Stimulated activated effector memory CD8-positive, alpha-beta T cell treated with anti-CD3 and anti-CD28 coated beads, Interleukin-12 subunit alpha, Interleukin-12 subunit beta, amount 100 ng/mL, for 72 hours (primary cell): ENCODE measurements around the gene LGALS12.
A peak's percentile ranks its signal among the peaks of the same experiment; 100 is the strongest.

Experiments used
- ATAC-seq: fragments of 150-1000 bp; cut with Tn5 transposase; 2 replicates; pipeline ENCODE4 v1.10.0; 2021
- DNase-seq, 2 donors: peaks; one replicate each; pipeline ENCODE4 v3.0.0; 2021 to 2022; ENCODE audit warnings: low spot score in 2 of 2
- H3K27ac Mint-ChIP-seq: one replicate; pipeline ENCODE4 v1.8.0; 2022; ENCODE audit warnings: mild to moderate bottlenecking, mixed read lengths
- H3K36me3 Mint-ChIP-seq: one replicate; pipeline ENCODE4 v1.8.0; 2022; ENCODE audit warnings: mild to moderate bottlenecking, mixed read lengths
- H3K4me1 Mint-ChIP-seq: one replicate; pipeline ENCODE4 v1.8.0; 2022; ENCODE audit warnings: mixed read lengths
- H3K4me3 Mint-ChIP-seq: one replicate; pipeline ENCODE4 v1.8.0; 2022; ENCODE audit warnings: mild to moderate bottlenecking, mixed read lengths
- H3K9me3 Mint-ChIP-seq: one replicate; pipeline ENCODE4 v1.8.0; 2022; ENCODE audit warnings: mixed read lengths

Gene LGALS12, protein sequence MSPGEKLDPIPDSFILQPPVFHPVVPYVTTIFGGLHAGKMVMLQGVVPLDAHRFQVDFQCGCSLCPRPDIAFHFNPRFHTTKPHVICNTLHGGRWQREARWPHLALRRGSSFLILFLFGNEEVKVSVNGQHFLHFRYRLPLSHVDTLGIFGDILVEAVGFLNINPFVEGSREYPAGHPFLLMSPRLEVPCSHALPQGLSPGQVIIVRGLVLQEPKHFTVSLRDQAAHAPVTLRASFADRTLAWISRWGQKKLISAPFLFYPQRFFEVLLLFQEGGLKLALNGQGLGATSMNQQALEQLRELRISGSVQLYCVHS

DNA sequence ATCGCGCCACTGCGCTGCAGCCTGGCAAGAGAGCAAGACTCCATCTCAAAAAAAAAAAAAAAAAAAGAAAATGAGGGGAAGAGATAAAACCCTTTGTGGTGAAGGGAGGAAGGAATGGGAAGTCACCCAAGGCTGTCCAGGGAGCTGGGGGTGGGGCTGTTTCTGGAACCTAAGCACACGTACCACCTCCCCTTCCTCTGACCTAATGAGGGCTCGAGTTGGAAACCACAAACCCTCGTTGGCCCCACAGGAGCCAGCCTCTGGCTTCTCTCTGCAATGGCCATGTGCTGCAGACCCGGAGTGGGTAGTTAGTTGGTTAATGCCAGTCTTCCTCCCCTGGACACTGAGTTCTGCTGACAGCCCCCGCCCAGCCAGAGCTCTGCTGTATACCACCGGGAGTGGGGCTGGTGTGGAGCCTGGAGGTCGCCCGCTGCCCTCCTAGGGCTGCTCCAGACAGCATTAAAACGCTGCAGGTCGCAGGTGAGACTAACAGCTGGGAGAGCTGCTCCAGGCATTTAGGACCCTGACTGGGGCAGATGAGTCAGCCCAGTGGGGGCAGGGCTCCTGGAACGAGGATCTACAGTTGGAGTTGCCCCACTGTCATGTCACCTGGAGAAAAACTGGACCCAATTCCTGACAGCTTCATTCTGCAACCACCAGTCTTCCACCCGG lies at the start of gene LGALS12:
TSS of gene LGALS12 (plus strand) at position 228 of the 672 bp plus-strand sequence. CDS start at position 603, 375 bp downstream.
- DNase-seq (no peak), ATAC-seq (no peak)
- Mint-ChIP-seq H3K9me3 (no peaks in the 10 kb centered on the region), H3K4me3 (no peak within 1 kb of the TSS), H3K27ac (peak within 1 kb of the TSS; percentile 45), H3K4me1 (no peaks in the 10 kb centered on the region), H3K36me3 (no peaks in the 10 kb centered on the region)

DNA sequence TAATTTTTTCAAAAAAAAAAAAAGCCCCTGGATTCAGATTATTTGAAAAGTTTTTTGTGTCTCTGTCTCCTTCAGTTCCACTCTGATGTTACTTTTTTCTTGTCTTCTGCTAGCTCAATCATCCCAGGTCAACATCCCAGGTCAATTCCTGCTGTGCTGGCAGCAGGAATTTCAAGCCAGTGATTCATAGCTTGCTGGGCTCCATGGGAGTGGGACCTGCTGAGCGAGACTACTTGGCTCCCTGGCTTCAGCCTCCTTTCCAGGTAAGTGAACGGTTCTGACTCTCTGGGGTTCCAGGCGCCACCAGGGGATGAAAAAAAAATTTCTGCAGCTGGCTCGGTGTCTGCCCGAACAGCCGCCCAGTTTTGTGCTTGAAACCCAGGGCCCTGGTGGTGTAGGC lies 46.3 kb upstream of the LGALS12 start:
- no peaks in the 10 kb centered on the region for H3K9me3 Mint-ChIP-seq
- no peak for ATAC-seq
- H3K36me3 Mint-ChIP-seq: no peaks in the 10 kb centered on the region
- H3K4me3 Mint-ChIP-seq: no peak overlapping the region
- H3K4me1 Mint-ChIP-seq: no peaks in the 10 kb centered on the region
- no peak for DNase-seq
- H3K27ac Mint-ChIP-seq: no peak overlapping the region

DNA sequence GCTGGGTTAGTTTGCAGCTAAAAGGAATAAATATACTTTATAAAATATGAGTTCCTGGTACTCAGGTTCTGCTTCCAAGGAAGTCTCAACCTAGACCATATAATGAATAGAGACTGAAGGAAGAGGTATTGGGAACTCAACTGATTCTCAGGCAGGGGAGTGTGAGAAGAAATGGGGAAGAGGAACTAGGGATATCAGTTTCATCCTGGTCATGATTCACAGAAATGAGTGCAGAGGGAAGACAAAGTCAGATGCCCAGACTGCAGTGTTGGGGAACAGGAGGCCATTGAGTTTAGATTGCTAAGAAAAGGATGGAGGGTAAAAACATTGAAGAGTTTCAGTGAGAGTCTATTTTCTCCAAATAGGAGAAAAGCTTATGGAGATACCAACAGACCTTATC lies 43.7 kb upstream of the LGALS12 start:
- Mint-ChIP-seq H3K27ac (no peak overlapping the region), H3K36me3 (no peaks in the 10 kb centered on the region), H3K9me3 (no peaks in the 10 kb centered on the region), H3K4me3 (no peak overlapping the region), H3K4me1 (no peaks in the 10 kb centered on the region)
- ATAC-seq (no peak), DNase-seq (no peak)

DNA sequence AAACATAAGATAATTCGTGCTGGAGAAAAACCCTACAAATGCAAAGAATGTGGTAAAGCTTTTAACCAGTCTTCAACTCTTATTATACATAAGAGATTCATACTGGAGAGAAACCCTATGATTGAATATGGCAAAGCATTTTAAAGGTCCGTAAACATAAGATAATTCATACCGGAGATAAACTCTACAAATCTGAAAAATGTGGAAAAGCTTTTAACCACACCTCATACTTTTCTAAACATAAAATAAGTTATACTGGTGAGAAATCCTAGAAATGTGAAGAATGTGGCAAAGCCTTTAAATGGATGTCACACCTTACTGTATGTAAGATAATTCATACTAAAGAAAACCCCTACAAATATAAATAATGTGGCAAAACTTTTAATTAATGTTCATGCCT lies 35.6 kb upstream of the LGALS12 start:
- no peaks in the 10 kb centered on the region for H3K36me3 Mint-ChIP-seq
- ATAC-seq: no peak
- no peak for DNase-seq
- H3K4me3 Mint-ChIP-seq: no peak overlapping the region
- H3K27ac Mint-ChIP-seq: no peak overlapping the region
- peaks cover 3% of the 10 kb centered on the region for H3K9me3 Mint-ChIP-seq
- no peaks in the 10 kb centered on the region for H3K4me1 Mint-ChIP-seq

DNA sequence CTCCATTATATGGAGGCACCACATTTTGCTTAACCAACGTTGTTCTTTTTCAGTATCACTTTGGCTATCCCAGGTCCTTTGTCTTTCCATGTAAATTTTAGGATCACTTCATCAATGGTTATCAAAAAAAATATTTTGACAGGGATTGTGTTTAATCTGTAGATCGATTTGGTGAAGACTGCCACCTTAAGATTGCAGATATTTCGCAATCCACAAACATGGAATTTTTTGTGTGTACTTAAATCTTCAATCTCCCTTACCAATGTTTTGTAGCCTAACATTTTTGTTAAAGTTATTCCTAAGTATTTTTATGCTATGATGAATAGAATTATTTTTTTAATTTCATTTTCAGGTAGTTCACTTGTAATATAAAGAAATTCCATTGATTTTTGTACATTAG lies 33.5 kb upstream of the LGALS12 start:
- Mint-ChIP-seq H3K9me3 (peaks cover 3% of the 10 kb centered on the region), H3K4me3 (no peak overlapping the region), H3K36me3 (no peaks in the 10 kb centered on the region), H3K4me1 (no peaks in the 10 kb centered on the region), H3K27ac (no peak overlapping the region)
- ATAC-seq (no peak), DNase-seq (no peak)

DNA sequence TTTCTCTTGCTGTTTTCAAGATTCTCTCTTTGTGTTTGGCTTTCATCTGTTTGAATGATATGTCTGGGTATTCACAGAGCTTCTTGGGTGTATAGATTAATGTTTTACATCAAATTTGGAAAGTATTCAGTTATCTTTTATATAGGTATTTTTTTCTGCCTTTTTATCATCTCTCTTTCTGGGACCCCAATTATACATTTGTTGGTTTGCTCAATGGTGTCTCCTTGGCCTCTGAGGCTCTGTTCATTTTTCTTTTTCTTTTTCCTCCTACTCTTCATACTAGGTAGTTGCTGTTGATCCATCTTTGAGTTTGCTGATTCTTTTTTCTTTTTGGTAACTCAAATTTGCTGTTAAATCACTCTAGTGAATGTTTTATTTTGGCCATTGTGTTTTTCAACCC lies 29.3 kb upstream of the LGALS12 start:
- H3K27ac Mint-ChIP-seq: no peak overlapping the region
- no peaks in the 10 kb centered on the region for H3K36me3 Mint-ChIP-seq
- no peak for ATAC-seq

DNA sequence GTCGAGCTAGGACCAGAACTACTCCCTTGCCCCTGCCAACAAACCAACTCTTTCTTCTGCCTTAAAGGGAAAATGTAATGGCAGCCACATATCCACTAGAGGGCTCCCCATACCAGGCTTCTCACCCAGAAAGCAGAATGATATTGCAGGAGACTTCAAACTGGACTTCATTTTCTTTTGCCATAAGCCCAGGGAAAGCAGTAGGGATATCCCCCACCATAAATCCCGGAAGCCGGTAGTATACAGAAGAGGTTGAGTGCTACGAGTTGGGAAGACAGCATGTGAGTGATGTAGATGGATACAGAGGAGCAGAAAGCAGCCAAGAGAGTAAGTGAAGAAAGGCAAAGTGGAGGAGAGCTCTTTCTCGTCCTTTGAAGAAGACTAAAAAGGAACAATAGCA lies 27.0 kb upstream of the LGALS12 start:
- ATAC-seq (peak; percentile 57), DNase-seq (peak; percentile 26 to 67)
- Mint-ChIP-seq H3K36me3 (no peaks in the 10 kb centered on the region), H3K4me1 (no peaks in the 10 kb centered on the region), H3K9me3 (no peaks in the 10 kb centered on the region), H3K27ac (no peak overlapping the region), H3K4me3 (no peak overlapping the region)

More for the DNA sequence above, 29.3 kb upstream of the LGALS12 start:
- Mint-ChIP-seq H3K9me3 (no peaks in the 10 kb centered on the region), H3K4me3 (no peak overlapping the region), H3K4me1 (no peaks in the 10 kb centered on the region)
- no peak for DNase-seq

DNA sequence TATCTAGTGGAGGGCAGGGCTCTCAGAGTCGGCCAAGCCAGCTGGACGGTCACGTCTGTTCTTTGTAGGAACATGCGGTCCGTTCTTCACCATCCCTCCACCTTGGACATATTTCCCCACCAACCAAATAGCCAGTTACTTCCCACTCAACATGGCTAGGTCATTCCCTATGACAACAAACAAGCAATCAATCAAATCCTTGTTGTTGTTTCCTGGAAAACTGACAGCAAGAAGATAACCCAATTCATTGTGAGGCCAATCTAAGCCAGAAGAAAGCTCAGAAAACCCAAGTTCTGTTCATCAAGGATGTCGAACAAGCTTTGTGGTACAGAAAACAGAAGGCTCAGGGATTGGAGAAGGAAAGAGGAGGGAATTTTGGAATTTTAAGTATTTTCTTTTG lies 25.8 kb upstream of the LGALS12 start:
- H3K36me3 Mint-ChIP-seq: no peaks in the 10 kb centered on the region
- no peak overlapping the region for H3K4me3 Mint-ChIP-seq
- no peaks in the 10 kb centered on the region for H3K4me1 Mint-ChIP-seq

DNA sequence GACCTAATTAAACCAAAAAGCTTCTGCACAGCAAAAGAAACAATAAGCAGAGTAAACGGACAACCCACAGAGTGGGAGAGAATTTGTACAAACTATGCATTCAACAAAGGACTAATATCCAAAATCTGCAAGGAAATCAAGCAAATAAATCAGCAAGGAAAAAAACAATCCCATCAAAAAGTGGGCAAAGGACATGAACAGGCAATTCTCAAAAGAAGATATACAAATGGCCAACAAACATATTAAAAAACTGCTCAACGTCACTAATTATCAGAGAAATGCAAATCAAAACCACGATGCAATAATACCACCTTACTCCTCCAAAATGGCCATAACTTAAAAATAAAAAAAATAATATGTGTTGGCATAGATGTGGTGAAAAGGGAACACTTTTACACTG lies 20.1 kb upstream of the LGALS12 start:
- Mint-ChIP-seq H3K9me3 (peaks cover 7% of the 10 kb centered on the region), H3K4me3 (no peak overlapping the region), H3K36me3 (no peaks in the 10 kb centered on the region), H3K4me1 (no peaks in the 10 kb centered on the region), H3K27ac (no peak overlapping the region)
- DNase-seq (no peak), ATAC-seq (no peak)

More for the DNA sequence above, 25.8 kb upstream of the LGALS12 start:
- DNase-seq: no peak
- Mint-ChIP-seq H3K9me3 (peaks cover 3% of the 10 kb centered on the region), H3K27ac (no peak overlapping the region)
- no peak for ATAC-seq

DNA sequence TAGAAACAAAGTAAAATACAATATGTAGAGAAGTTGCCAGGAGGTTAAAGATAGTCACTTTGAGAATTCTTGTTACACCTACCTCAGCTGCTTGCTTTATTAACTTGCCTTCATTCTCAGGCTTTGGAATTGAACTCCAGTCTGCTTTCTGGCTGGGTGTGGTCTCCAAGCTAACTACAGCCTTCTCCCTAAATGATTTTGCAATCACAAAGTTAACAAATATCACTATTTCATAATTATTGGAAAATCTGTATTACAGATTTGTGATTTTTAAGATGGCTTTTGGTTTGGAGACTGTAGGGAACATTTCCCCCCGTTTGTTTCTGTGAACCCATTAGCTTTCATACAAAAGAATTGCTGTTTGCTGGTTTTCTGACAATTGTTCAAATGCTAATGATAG lies 17.1 kb upstream of the LGALS12 start:
- DNase-seq (no peak), ATAC-seq (no peak)
- H3K4me1 Mint-ChIP-seq: peaks cover 13% of the 10 kb centered on the region
- no peak overlapping the region for H3K4me3 Mint-ChIP-seq
- H3K36me3 Mint-ChIP-seq: no peaks in the 10 kb centered on the region
- H3K27ac Mint-ChIP-seq: no peak overlapping the region
- H3K9me3 Mint-ChIP-seq: peaks cover 7% of the 10 kb centered on the region

DNA sequence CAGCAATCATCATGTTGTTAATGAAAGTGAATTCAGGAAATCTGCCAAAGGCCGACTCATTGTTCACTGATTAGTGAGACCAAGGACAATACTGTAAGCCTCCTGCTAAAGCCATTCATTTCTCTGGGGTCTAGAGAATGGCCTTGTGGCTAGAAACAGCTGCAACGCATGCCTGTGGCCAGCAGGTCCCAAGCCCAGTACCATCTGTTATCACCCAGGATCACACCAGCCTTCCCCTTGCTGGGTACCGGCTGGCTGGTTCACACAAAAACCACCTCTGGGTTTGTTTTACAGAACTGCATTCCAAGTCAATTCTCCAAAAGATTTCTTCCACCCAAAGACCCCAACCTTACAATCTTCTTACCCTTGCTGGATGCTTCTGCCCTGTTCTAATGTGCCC lies 16.0 kb upstream of the LGALS12 start:
- Mint-ChIP-seq H3K4me1 (peaks cover 13% of the 10 kb centered on the region), H3K4me3 (no peak overlapping the region), H3K36me3 (no peaks in the 10 kb centered on the region), H3K27ac (no peak overlapping the region), H3K9me3 (peaks cover 6% of the 10 kb centered on the region)
- ATAC-seq (no peak), DNase-seq (no peak)

DNA sequence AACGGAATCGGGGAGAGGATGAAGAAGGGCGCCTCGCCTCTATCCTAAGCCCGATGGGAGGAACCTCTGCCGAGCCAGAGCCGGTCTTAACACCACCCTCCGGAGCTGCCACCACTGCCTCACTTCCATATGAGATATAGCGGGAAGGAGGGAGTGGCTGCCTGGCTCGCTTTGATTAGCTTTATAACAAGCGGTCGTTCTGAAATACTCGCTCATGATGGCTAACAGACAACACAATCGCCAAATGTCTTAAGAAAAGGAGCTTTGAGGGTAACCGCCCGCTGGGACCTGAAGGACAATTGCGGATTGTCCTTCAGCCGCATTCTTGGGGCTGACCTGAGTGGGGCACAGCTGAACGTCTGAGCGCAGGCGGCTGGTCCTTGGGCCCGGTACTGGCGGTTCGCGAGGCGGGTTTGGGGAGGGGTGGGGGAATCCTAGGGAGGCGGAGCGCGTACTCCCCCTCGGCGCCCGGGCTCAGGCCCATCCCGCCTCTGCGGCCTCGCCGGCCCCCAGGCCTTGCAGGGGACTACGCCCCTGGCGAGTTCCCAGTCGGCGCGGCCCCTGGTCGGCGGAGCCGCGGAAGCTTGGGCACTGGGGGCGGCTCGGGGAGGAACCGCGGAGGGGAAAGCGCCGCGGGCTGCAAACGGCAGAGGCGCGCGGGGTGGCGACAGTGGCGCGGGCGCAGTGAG lies 15.2 kb upstream of the LGALS12 start, which contains the start of gene PLAAT5:
TSS of gene PLAAT5 (minus strand) at position 617 of the 689 bp plus-strand sequence. CDS start at position 484, 133 bp downstream.
- H3K36me3 Mint-ChIP-seq: no peaks in the 10 kb centered on the region
- ATAC-seq (peak; percentile 51), DNase-seq (no peak)
- H3K4me3 Mint-ChIP-seq: peak within 1 kb of the TSS; percentile 71
- peaks cover under 1% of the 10 kb centered on the region for H3K9me3 Mint-ChIP-seq
- H3K4me1 Mint-ChIP-seq: peaks cover 13% of the 10 kb centered on the region
- H3K27ac Mint-ChIP-seq: no peak within 1 kb of the TSS

DNA sequence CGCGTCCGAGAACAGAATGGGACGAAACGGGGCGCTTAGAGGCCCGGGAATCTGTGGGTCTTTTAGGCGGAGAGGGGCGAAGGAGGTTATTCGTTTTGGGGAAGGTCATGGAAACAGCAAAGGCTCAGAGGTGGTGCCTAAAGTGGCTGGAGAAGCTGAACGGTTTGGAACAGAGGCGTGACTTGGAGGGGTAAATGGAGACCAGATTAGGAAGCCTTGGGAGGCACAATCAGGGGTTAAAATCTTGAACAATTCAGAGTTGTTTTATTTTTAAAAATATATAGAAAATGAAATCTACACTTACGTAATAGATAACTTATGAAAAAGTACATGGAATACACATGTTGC lies 14.7 kb upstream of the LGALS12 start:
- H3K9me3 Mint-ChIP-seq: no peaks in the 10 kb centered on the region
- H3K27ac Mint-ChIP-seq: no peak overlapping the region
- peak overlapping the region; percentile 71 for H3K4me3 Mint-ChIP-seq
- peaks cover 13% of the 10 kb centered on the region for H3K4me1 Mint-ChIP-seq
- no peak for DNase-seq
- no peak for ATAC-seq
- H3K36me3 Mint-ChIP-seq: no peaks in the 10 kb centered on the region

DNA sequence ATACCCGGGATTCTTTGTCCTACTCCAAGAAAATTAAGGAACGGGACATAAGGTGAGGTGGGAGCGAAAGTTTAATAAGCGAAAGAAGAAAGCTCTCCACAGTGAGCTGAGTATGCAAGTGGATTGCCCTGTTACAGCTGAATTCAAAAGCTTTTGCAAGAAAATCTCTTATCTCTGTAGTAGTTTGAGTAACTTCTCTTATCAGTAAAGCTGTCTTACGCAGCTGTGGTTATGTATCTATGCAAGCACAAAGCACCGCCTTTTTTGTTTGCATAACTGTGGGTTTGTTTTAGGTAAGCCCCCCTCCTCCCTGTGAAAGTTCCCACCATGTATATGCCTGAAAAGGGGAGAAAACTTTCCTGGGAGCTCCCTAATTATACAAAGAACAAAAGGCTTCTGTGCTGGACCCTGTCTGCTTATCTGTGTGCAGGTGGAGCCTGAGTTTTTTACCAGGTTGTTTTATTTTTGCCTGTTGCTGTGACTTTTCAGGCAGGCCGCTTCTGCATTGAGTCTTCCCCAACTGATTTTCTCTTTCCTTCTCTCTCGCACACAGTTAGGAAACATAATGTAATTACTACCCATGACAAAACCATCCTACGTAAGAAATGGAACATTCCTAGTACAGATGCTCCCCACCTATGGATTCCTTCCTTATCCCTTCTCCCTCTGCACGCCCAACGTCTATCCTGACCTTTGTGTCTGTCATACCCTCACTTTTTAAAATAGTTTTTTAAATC lies 14.1 kb upstream of the LGALS12 start:
- peaks cover 13% of the 10 kb centered on the region for H3K4me1 Mint-ChIP-seq
- H3K4me3 Mint-ChIP-seq: peak overlapping the region; percentile 71
- H3K9me3 Mint-ChIP-seq: no peaks in the 10 kb centered on the region
- DNase-seq (no peak), ATAC-seq (peak; percentile 34)
- no peaks in the 10 kb centered on the region for H3K36me3 Mint-ChIP-seq
- H3K27ac Mint-ChIP-seq: no peak overlapping the region

DNA sequence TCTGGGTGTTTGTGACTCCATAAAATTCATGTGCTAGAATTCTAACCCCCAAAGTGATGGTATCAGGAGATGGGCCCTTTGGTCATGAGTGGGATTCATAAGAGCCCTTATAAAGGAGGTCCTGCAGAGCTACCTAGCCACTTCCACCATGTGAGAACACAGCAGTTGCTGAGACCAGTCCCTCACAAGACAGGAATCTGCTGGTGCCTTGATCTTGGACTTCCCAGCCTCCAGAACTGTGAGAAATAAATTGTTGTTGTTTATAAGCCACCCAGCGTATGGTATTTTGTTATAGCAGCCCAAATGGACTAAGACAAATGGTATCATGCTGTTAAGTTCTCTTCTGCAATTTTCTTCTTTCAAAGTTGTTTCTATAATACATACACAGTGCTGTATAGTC lies 13.4 kb upstream of the LGALS12 start:
- peak overlapping the region; percentile 71 for H3K4me3 Mint-ChIP-seq
- no peaks in the 10 kb centered on the region for H3K36me3 Mint-ChIP-seq

More for the DNA sequence above, 13.4 kb upstream of the LGALS12 start:
- DNase-seq: no peak
- Mint-ChIP-seq H3K9me3 (no peaks in the 10 kb centered on the region), H3K4me1 (peaks cover 13% of the 10 kb centered on the region), H3K27ac (no peak overlapping the region)
- no peak for ATAC-seq
